K562 (cell line): Measurements from ENCODE around the gene RPTOR. TPM values are rescaled to one million over a fixed set of nuclear protein-coding genes. Genes with fewer than 3 reads are reported as not detected.

Experiments
- ATAC-seq: fragments of 200-7000 bp; cut with Tn5 transposase; 3 replicates; pipeline ENCODE4 v1.9.1; 2020; ENCODE audit warnings: moderate library complexity
- BruUV-seq: library from RNA; stranded (reverse); fragments of 400-500 nt; replicated peaks from 2 replicates; lab custom pipeline; 2021; lab: Mats Ljungman, UMichigan
- CTCF ChIA-PET: fragments of 300-600 bp; formaldehyde crosslinking; extraction: SDS; loops from one replicate; lab custom pipeline; 2021; ENCODE audit warnings: low intra/inter-chr PET ratio; lab: Yijun Ruan, JAX
- POLR2A ChIA-PET: fragments of 300-600, 350-650 bp; sonication (Branson Sonifier 250); formaldehyde crosslinking; extraction: SDS; loops from one replicate; lab custom pipeline; 2021; ENCODE audit warnings: antibody characterized with exemption, inconsistent platforms; lab: Yijun Ruan, JAX
- DNase-seq, 4 experiments: peaks; one replicate each; pipeline versions ENCODE4 v3.0.0 to v3.0.0-alpha.2; 2011 to 2018; ENCODE audit warnings: low spot score in 3 of 4, mixed read lengths in 3 of 4; ENCODE audit errors: extremely low read depth in 1 of 4
- FAIRE-seq: peaks from 2 replicates; lab custom pipeline; 2011; peaks lifted over from hg19 to GRCh38; lab: Jason Lieb, UNC
- H2AFZ ChIP-seq: 2 replicates; pipeline ENCODE4 v1.6.0; 2011; ENCODE audit warnings: low read depth, low read length, control low read depth, inconsistent platforms
- H3K27ac ChIP-seq: fragments of 200-600 bp; 3 replicates; pipeline ENCODE4 v1.8.0; 2011; ENCODE audit warnings: low read depth, mild to moderate bottlenecking, control low read depth, inconsistent platforms, low read length, moderate library complexity, mixed read lengths; ENCODE audit errors: extremely low read depth
- H3K27me3 ChIP-seq, 2 experiments: fragments of 300-600 bp in 1 of 2; 2 replicates in 1 of 2; 3 replicates in 1 of 2; pipeline versions ENCODE4 v1.6.0 to v1.8.0; 2011; ENCODE audit warnings: inconsistent platforms in 2 of 2, low read length in 2 of 2, mild to moderate bottlenecking in 1 of 2, mixed read lengths in 1 of 2, moderate library complexity in 1 of 2; ENCODE audit not compliant: control insufficient read depth in 2 of 2, insufficient read depth in 2 of 2
- H3K36me3 ChIP-seq: fragments of 300-600 bp; 3 replicates; pipeline ENCODE4 v1.8.0; 2011; ENCODE audit warnings: mild to moderate bottlenecking, low read length, inconsistent platforms; ENCODE audit not compliant: control insufficient read depth, insufficient read depth
- H3K4me1 ChIP-seq, 2 experiments: fragments of 200-600 bp in 1 of 2; replicated peaks in 1 of 2; 2 replicates in 1 of 2; 3 replicates in 1 of 2; pipeline versions ENCODE4 v1.5.1 to v1.8.0; 2011; ENCODE audit warnings: inconsistent platforms in 2 of 2, low read length in 2 of 2, mild to moderate bottlenecking in 1 of 2, mixed read lengths in 1 of 2, moderate library complexity in 1 of 2; ENCODE audit not compliant: control insufficient read depth in 2 of 2, insufficient read depth in 2 of 2
- H3K4me2 ChIP-seq: 2 replicates; pipeline ENCODE4 v1.6.1; 2011; ENCODE audit warnings: low read length, control low read depth, inconsistent platforms, mixed read lengths; ENCODE audit not compliant: insufficient read depth
- H3K4me3 ChIP-seq: fragments of 200-600 bp; sonication (generic), shearing (Covaris generic); 2 replicates; pipeline ENCODE4 v1.5.1; 2016; ENCODE audit warnings: control low read depth, inconsistent platforms
- H3K79me2 ChIP-seq: fragments of 200-600 bp; 3 replicates; pipeline ENCODE4 v1.8.0; 2011; ENCODE audit warnings: low read length, inconsistent platforms; ENCODE audit not compliant: control insufficient read depth, insufficient read depth
- H3K9ac ChIP-seq, 2 experiments: 2 replicates each; pipeline versions ENCODE4 v1.6.0 to v1.6.1; 2011; ENCODE audit warnings: low read depth in 2 of 2, low read length in 2 of 2, control low read depth in 1 of 2, inconsistent platforms in 1 of 2, mild to moderate bottlenecking in 1 of 2, mixed read lengths in 1 of 2; ENCODE audit not compliant: insufficient read depth in 1 of 2
- H3K9me1 ChIP-seq: one replicate; pipeline ENCODE4 v1.6.0; 2011; ENCODE audit warnings: inconsistent platforms, mild to moderate bottlenecking, low read length, moderate library complexity; ENCODE audit not compliant: control insufficient read depth, insufficient read depth
- H3K9me3 ChIP-seq: replicated peaks from 2 replicates; pipeline ENCODE4 v1.5.1; 2011; ENCODE audit warnings: low read depth, low read length, inconsistent platforms; ENCODE audit not compliant: control insufficient read depth, insufficient read depth
- H4K20me1 ChIP-seq: replicated peaks from 2 replicates; pipeline ENCODE4 v1.6.1; 2011; ENCODE audit warnings: low read length, inconsistent platforms, mixed read lengths; ENCODE audit not compliant: control insufficient read depth, insufficient read depth
- HMGXB4 ChIP-seq: sonication (generic); formaldehyde crosslinking; IDR thresholded peaks from 2 replicates; pipeline ENCODE4 v1.8.1; 2023; ENCODE audit warnings: mild to moderate bottlenecking, missing genetic modification reagents
- POLR2G ChIP-seq: fragments of 200-400 bp; formaldehyde crosslinking; IDR thresholded peaks from 2 replicates; pipeline ENCODE4 v1.6.1; 2017; ENCODE audit warnings: low read depth, mild to moderate bottlenecking, antibody characterized with exemption, low read length, moderate library complexity
- TAL1 ChIP-seq: fragments of 450-650 bp; IDR thresholded peaks from 2 replicates; pipeline ENCODE4 v1.6.1; 2016; ENCODE audit warnings: mild to moderate bottlenecking
- WGBS: fragments of 100-300 bp; shearing (Covaris generic); methylation state at CpG from one replicate; pipeline ENCODE4 v1.1.6; 2016; ENCODE audit warnings: low coverage, mixed read lengths; ENCODE audit not compliant: insufficient coverage; ENCODE audit errors: missing lambda C conversion rate; 5-methylcytosine and 5-hydroxymethylcytosine counted together
- in situ Hi-C: fragments of 300-500 bp; cut with MboI; formaldehyde crosslinking; loops from 4 replicates; pipeline ENCODE4 v1.15.0; 2018; ENCODE audit warnings: inconsistent platforms, mixed read lengths
- intact Hi-C: fragments of 100-400 bp; cut with micrococcal nuclease; formaldehyde crosslinking; loops from 2 replicates; pipeline ENCODE4 v1.14.2; 2022
- polyA plus RNA-seq, 8 experiments: library from polyadenylated mRNA; depleted of rRNA in 4 of 8; stranded (reverse) in 5 of 8; unstranded in 3 of 8; fragments of >200 nt; fragmentation: Nextera tagmentation in 2 of 8; fragmentation: Illumina TruSeq in 1 of 8; extraction: Ambion mirVana in 2 of 8; extraction: Trizol in 1 of 8; gene quantifications; 2 replicates each; pipeline versions ENCODE4 v1.2.1 to v1.2.3, GENCODE V29; 2011 to 2014; ENCODE audit warnings: inconsistent platforms in 1 of 8, missing spikeins in 1 of 8
- total RNA-seq, 7 experiments: library from RNA; depleted of rRNA in 6 of 7; stranded (reverse); fragments of >200 nt in 6 of 7; fragmentation: Illumina TruSeq in 2 of 7; extraction: Trizol in 2 of 7; gene quantifications; 2 replicates each; pipeline versions ENCODE4 v1.2.1 to v1.2.3, GENCODE V29; 2011 to 2021; ENCODE audit warnings: low replicate concordance in 1 of 7

Gene RPTOR
- total and polyA plus RNA-seq, 9 of the 15 experiments (the other 6 are each of a cell fraction or from before 2014, with no cell fraction given), result 0.24 to 54.1 (median 10.2) TPM

GRCh38 chr17:80829166-80829813, 284.7 kb downstream of the RPTOR start:
- no TSS peak for BruUV-seq
- H3K4me1 ChIP-seq, result peaks cover 14 to 31% of the 10 kb centered on the region in 2 experiments
- no peak for DNase-seq
- ChIA-PET POLR2A (interaction anchor here (1.7 kb wide), 1 partner anchor 11 kb away, joined by 5 read pairs; no protein-coding TSS in a partner anchor), CTCF (no interaction called here)
- FAIRE-seq, result no peak
- no peak overlapping the region for H2AFZ ChIP-seq
- no peak overlapping the region for H3K9ac ChIP-seq
- 87% methylated on average over 26 of the region's 26 CpGs for WGBS
- no peaks in the 10 kb centered on the region for H3K79me2 ChIP-seq
- no peak overlapping the region for H3K4me2 ChIP-seq
- in situ Hi-C loops (no loop called here), intact Hi-C loops (no loop called here)
- H3K9me3 ChIP-seq, result peaks cover 6% of the 10 kb centered on the region; the same call in 1 of the 2 replicates
- no peak for TF ChIP-seq TAL1
- 0 out of 2 replicates have a peak, but pooled peaks have one; percentile 25 for TF ChIP-seq POLR2G
- no peaks in the 10 kb centered on the region for H3K9me1 ChIP-seq
- peaks cover 32% of the 10 kb centered on the region; the same call in 2 of the 3 replicates for H3K36me3 ChIP-seq
- no peak overlapping the region for H3K4me3 ChIP-seq
- H3K27ac ChIP-seq, result no peak overlapping the region
- H3K27me3 ChIP-seq, result no peaks in the 10 kb centered on the region
- no peaks in the 10 kb centered on the region; the same call in 1 of the 2 replicates for H4K20me1 ChIP-seq
- ATAC-seq, result no peak

DNA sequence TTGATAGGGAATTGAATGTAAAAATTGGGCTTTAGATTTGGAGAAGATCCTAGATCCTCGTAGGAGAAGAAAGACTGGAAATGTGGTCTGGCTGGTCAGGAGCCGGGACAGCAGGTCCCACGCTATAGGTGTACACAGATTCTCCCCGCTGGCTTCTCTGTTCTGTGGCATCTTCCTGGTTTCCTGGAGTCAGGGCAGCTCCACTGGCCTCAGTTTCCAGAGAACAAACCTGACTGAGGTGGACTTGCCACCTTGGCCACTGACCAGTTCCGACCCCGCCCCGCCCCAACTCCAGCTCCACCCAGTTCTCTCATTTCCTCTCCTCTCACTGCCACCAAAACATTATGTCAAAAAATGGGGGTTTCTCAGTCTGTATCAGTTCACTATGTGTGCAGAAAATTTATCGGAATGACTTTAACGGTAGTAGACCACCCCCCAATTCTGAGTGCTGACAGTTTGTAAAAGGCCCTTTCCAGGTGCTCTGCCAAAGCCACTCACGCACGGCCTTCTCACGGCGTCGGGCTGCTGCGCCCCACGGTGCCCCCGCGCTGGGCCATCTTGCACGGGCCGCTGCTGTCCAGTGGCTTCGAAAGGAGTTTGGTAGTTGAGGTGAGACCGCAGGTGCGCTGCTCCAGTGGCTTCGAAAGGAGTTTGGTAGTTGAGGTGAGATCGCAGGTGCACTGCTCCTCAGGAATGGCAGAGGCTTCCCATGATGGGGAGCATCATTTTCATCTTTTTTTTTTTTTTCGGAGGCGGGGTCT, 285.6 kb downstream of the RPTOR start:
- H3K27me3 ChIP-seq, result no peaks in the 10 kb centered on the region
- DNase-seq (no peak), FAIRE-seq (no peak), ATAC-seq (no peak)
- CTCF ChIA-PET, result no interaction called here
- BruUV-seq, result no TSS peak
- H3K79me2 ChIP-seq, result no peaks in the 10 kb centered on the region
- no peak overlapping the region for H3K27ac ChIP-seq
- no peak overlapping the region for H2AFZ ChIP-seq
- no peak overlapping the region for H3K4me2 ChIP-seq
- in situ Hi-C loops (no loop called here), intact Hi-C loops (no loop called here)
- peaks cover 6% of the 10 kb centered on the region; the same call in 1 of the 2 replicates for H3K9me3 ChIP-seq
- TF ChIP-seq POLR2G, result 0 out of 2 replicates have a peak, but pooled peaks have one; percentile 33
- TF ChIP-seq HMGXB4, result no peak
- H3K36me3 ChIP-seq, result peaks cover 29% of the 10 kb centered on the region; the same call in 2 of the 3 replicates
- H3K9ac ChIP-seq, result no peak overlapping the region
- 96% methylated on average over 27 of the region's 27 CpGs for WGBS
- peaks cover 14 to 35% of the 10 kb centered on the region in 2 experiments for H3K4me1 ChIP-seq
- H3K4me3 ChIP-seq, result no peak overlapping the region
- POLR2A ChIA-PET, result interaction anchor here (0.6 to 1.7 kb wide), 3 partner anchors 9 to 378 kb away, joined by 3 to 5 read pairs (median 4); no protein-coding TSS in a partner anchor
- no peaks in the 10 kb centered on the region; the same call in 1 of the 2 replicates for H4K20me1 ChIP-seq
- H3K9me1 ChIP-seq, result no peaks in the 10 kb centered on the region
